GM19463 (cell line): ENCODE results near the gene YPEL1.

ENCODE experiments used
- ATAC-seq: cut with Tn5 transposase; IDR thresholded peaks from one replicate; pipeline ENCODE4 v1.9.1; 2021; ENCODE audit warnings: mild to moderate bottlenecking, moderate library complexity; ENCODE audit not compliant: unreplicated experiment

Gene YPEL1

GRCh38 chr22:21660904-21661303, 74.7 kb downstream of the YPEL1 start:
- no peak for ATAC-seq

- ATAC-seq: no peak
These were observed 75.6 kb downstream of the YPEL1 start for GRCh38 chr22:21659864-21660525.

- ATAC-seq: peak; percentile 84
These were observed 78.1 kb downstream of the YPEL1 start for GRCh38 chr22:21657360-21658032.

GRCh38 chr22:21657020-21657359, 78.6 kb downstream of the YPEL1 start:
- no peak for ATAC-seq

GRCh38 chr22:21652547-21653545, 82.7 kb downstream of the YPEL1 start:
- ATAC-seq: no peak

GRCh38 chr22:21652010-21652546, 83.5 kb downstream of the YPEL1 start:
- peak; percentile 96 for ATAC-seq

- peak; percentile 30 for ATAC-seq
These were observed 84.0 kb downstream of the YPEL1 start for GRCh38 chr22:21651521-21652009.

GRCh38 chr22:21650823-21651520, 84.6 kb downstream of the YPEL1 start:
- no peak for ATAC-seq

GRCh38 chr22:21650280-21650679, 85.3 kb downstream of the YPEL1 start:
- ATAC-seq: no peak
